Measurements from ENCODE around the gene KDM2A. TPM values are rescaled to one million over a fixed set of nuclear protein-coding genes. Genes with fewer than 3 reads are reported as not detected.
A peak's percentile ranks its signal among the peaks of the same experiment; 100 is the strongest.

KDM2A gene
- total RNA-seq, 4 donors from 2014 or later = 48.2 to 94.9 (median 73.5) TPM

DNA sequence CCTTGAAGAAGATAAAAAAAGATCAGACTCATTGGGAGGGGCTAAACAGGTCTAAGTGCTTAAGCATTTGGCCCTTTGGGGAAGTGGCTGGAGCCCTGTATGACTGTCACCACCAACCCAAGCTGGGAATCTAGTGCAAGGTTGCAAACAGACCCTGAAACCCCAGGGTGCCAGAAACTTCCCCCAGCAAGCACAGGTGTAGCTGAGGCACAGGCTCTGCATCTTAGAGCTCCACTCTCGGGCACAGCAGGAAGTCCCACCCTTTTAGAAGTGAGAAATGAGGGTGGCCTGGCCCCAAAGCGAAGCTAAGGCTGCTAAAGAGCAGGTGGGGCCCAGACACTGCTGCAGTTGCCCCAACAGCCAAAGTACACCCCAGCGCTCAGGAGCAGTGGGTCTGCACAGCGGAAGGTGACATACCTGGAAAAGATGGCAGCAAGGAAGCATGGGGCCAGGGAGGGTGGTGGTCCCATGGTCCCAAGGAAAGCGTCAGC, 5.8 kb upstream of the KDM2A start:
- no peak overlapping the region for H3K4me3 ChIP-seq
- DNase-seq = no peak
- no peaks in the 10 kb centered on the region for H3K9me3 ChIP-seq
- H3K4me1 ChIP-seq = peaks cover 0 to 4% of the 10 kb centered on the region in 2 donors
- TF ChIP-seq, protein P1, sequence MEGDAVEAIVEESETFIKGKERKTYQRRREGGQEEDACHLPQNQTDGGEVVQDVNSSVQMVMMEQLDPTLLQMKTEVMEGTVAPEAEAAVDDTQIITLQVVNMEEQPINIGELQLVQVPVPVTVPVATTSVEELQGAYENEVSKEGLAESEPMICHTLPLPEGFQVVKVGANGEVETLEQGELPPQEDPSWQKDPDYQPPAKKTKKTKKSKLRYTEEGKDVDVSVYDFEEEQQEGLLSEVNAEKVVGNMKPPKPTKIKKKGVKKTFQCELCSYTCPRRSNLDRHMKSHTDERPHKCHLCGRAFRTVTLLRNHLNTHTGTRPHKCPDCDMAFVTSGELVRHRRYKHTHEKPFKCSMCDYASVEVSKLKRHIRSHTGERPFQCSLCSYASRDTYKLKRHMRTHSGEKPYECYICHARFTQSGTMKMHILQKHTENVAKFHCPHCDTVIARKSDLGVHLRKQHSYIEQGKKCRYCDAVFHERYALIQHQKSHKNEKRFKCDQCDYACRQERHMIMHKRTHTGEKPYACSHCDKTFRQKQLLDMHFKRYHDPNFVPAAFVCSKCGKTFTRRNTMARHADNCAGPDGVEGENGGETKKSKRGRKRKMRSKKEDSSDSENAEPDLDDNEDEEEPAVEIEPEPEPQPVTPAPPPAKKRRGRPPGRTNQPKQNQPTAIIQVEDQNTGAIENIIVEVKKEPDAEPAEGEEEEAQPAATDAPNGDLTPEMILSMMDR (IDR thresholded peaks at IDR 0.05) = no peak
- no peak for TF ChIP-seq POLR2A (IDR thresholded peaks at IDR 0.05)
- no peaks in the 10 kb centered on the region for H3K27me3 ChIP-seq
- H3K27ac ChIP-seq = no peak overlapping the region
- H3K36me3 ChIP-seq = no peaks in the 10 kb centered on the region
- intact Hi-C loops (cut with DNase I; ENCODE audit: low total_unique reads) = no loop called here

DNA sequence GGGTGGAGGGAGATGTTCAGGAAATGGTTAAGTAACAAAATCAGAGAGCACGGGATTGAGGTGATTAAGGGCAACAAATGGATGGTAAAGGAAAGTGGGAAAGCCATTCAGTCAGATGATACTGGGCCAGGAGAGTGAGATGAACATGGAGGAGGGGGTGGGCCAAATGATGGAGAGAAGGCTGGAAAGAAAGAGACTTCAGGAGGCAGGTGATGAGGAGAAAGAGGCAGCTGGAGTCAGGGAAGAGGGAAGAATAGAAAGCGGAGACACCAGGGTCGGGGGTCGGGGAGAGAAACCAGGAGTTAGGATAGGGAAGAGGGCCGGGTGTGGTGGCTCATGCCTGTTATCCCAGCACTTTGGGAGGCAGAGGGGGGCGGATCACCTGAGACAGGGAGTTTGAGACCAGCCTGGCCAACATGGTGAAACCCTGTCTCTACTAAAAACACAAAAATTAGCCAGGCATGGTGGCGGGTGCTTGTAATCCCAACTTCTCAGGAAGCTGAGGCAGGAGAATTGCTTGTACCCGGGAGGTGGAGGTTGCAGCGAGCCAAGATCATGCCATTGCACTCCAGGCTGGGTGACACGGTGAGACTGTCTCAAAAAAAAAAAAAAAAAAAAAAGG, 4.7 kb upstream of the KDM2A start:
- Histone ChIP-seq H3K36me3 (no peaks in the 10 kb centered on the region), H3K4me1 (peaks cover 0 to 4% of the 10 kb centered on the region in 2 donors), H3K9me3 (no peaks in the 10 kb centered on the region), H3K4me3 (no peak overlapping the region), H3K27me3 (no peaks in the 10 kb centered on the region), H3K27ac (no peak overlapping the region)
- no peak for DNase-seq
- intact Hi-C loops (cut with DNase I; ENCODE audit: low total_unique reads) = no loop called here
- TF ChIP-seq POLR2A (IDR thresholded peaks at IDR 0.05) = no peak
- TF ChIP-seq, protein P1 (IDR thresholded peaks at IDR 0.05) = no peak

DNA sequence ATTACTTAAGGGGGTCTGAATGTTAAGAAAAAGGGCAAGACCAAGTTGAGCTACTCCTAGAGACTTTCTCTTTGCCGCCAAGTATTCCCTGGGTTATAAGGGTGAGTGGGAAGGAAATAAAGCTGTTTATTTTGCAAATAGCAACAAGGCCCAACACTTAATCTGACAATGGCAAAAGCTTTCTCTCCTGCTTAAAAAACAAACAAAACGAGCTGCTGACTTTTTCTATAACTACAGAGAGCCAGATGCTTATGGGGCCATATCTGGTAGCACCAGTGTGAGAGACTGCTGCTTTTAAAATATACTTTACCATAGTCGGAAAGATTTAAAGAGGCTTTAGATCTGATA, 2.3 kb upstream of the KDM2A start:
- TF ChIP-seq, protein P1 (IDR thresholded peaks at IDR 0.05) = no peak
- TF ChIP-seq POLR2A (IDR thresholded peaks at IDR 0.05) = no peak
- H3K4me1 ChIP-seq = peaks cover 0 to 4% of the 10 kb centered on the region in 2 donors
- no peaks in the 10 kb centered on the region for H3K27me3 ChIP-seq
- DNase-seq = no peak
- no peaks in the 10 kb centered on the region for H3K9me3 ChIP-seq
- H3K36me3 ChIP-seq = no peaks in the 10 kb centered on the region
- H3K27ac ChIP-seq = peak overlapping the region; percentile 95 to 99
- intact Hi-C loops (cut with DNase I; ENCODE audit: low total_unique reads) = no loop called here
- no peak overlapping the region for H3K4me3 ChIP-seq

DNA sequence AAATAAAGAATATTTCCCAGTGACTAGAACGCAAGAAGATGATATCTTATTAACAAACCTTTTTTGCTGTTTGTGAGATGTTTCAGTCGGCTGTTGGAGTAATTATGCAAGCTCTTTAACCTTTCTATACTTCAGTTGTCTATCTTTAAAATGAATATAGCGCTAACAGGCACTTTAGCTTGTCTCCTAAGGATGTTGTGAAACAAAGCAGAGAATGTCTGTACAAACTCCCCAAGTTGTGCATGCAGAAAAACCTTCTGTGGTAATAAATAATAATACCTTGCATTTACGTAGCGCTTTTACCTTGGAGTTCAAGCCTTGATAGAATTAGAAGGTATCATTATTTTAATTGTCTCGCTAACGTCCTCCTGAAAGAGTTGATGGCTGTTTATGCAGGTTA, 1.9 kb upstream of the KDM2A start:
- Histone ChIP-seq H3K36me3 (no peaks in the 10 kb centered on the region), H3K9me3 (no peaks in the 10 kb centered on the region), H3K4me3 (no peak overlapping the region), H3K27me3 (no peaks in the 10 kb centered on the region), H3K27ac (peak overlapping the region; percentile 95 to 99), H3K4me1 (peaks cover 0 to 4% of the 10 kb centered on the region in 2 donors)
- intact Hi-C loops (cut with DNase I; ENCODE audit: low total_unique reads) = no loop called here
- DNase-seq = no peak
- TF ChIP-seq, protein P1 (IDR thresholded peaks at IDR 0.05) = no peak
- TF ChIP-seq POLR2A (IDR thresholded peaks at IDR 0.05) = no peak

DNA sequence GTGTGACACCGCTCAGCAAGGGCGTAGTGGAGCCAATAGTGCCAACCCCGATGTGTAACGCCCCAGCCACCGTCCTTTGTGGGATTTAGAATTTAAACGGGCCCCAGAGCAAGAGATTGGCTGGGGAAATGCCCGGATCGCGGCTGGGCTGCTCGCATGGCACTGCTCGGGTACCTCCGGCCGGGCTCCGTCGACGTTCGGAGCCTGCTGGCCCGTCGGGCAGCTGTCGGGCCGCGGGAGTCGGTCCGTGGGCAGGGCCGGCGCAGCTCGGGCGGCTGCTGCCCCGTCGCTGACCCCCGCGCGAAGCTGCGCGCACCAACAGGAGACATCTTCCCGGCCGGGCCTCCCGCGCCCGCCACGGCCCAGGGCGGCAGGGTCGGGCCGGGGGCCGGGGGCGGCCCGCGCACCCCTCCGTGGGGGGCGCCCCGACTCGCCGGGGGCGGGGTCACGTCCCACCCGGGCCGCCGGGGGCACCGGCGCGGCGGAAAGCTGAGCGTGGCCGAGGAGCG, 1.3 kb upstream of the KDM2A start:
- TF ChIP-seq, protein P1 (IDR thresholded peaks at IDR 0.05) = no peak
- peak in 1 of 2 donors; percentile 9 for TF ChIP-seq POLR2A (IDR thresholded peaks at IDR 0.05)
- Histone ChIP-seq H3K9me3 (no peaks in the 10 kb centered on the region), H3K27ac (peak overlapping the region; percentile 95 to 99), H3K27me3 (no peaks in the 10 kb centered on the region), H3K36me3 (no peaks in the 10 kb centered on the region), H3K4me3 (peak overlapping the region in 1 of 2 donors; percentile 65), H3K4me1 (peaks cover 0 to 4% of the 10 kb centered on the region in 2 donors)
- DNase-seq = peak; percentile 36 to 41
- intact Hi-C loops (cut with DNase I; ENCODE audit: low total_unique reads) = no loop called here

Data from uterus (tissue), 4 donors.